ENCODE results near the gene ZSWIM5.
"Not testable (repeated sequence)": the region's sequence is repeated elsewhere in the genome, so short reads cannot be mapped to it uniquely, and the experiment has no call there.

Gene ZSWIM5

GRCh38 chr1:45205011-45205909 lies 1.1 kb downstream of the ZSWIM5 start:
- no peak for DNase-seq (ENCODE audit: low read depth in 2 of 2, low spot score in 1 of 2)

- DNase-seq (ENCODE audit: low read depth in 2 of 2, low spot score in 1 of 2), result no peak
Measured at GRCh38 chr1:45200906-45201500, 5.4 kb downstream of the ZSWIM5 start.

GRCh38 chr1:45200435-45200834 lies 6.0 kb downstream of the ZSWIM5 start:
- no peak for DNase-seq (ENCODE audit: low read depth in 2 of 2, low spot score in 1 of 2)

GRCh38 chr1:45198185-45198584 lies 8.2 kb downstream of the ZSWIM5 start:
- DNase-seq (ENCODE audit: low read depth in 2 of 2, low spot score in 1 of 2), result no peak

- no peak for DNase-seq (ENCODE audit: low read depth in 2 of 2, low spot score in 1 of 2)
Measured at GRCh38 chr1:45196863-45197262, 9.5 kb downstream of the ZSWIM5 start.

GRCh38 chr1:45191418-45191783 lies 15.0 kb downstream of the ZSWIM5 start:
- no peak for DNase-seq (ENCODE audit: low read depth in 2 of 2, low spot score in 1 of 2)

GRCh38 chr1:45187725-45188124 lies 18.7 kb downstream of the ZSWIM5 start:
- DNase-seq (ENCODE audit: low read depth in 2 of 2, low spot score in 1 of 2), result no peak

GRCh38 chr1:45179918-45180519 lies 26.4 kb downstream of the ZSWIM5 start:
- not testable (repeated sequence) for DNase-seq (ENCODE audit: low read depth in 2 of 2, low spot score in 1 of 2)

- no peak for DNase-seq (ENCODE audit: low read depth in 2 of 2, low spot score in 1 of 2)
Measured at GRCh38 chr1:45177452-45177851, 29.0 kb downstream of the ZSWIM5 start.

- DNase-seq (ENCODE audit: low read depth in 2 of 2, low spot score in 1 of 2), result no peak
Measured at GRCh38 chr1:45172764-45173163, 33.6 kb downstream of the ZSWIM5 start.

GRCh38 chr1:45172005-45172404 lies 34.4 kb downstream of the ZSWIM5 start:
- no peak for DNase-seq (ENCODE audit: low read depth in 2 of 2, low spot score in 1 of 2)

GRCh38 chr1:45171575-45171974 lies 34.8 kb downstream of the ZSWIM5 start:
- DNase-seq (ENCODE audit: low read depth in 2 of 2, low spot score in 1 of 2), result no peak

- DNase-seq (ENCODE audit: low read depth in 2 of 2, low spot score in 1 of 2), result no peak
Measured at GRCh38 chr1:45170151-45170742, 36.2 kb downstream of the ZSWIM5 start.

GRCh38 chr1:45167947-45168346 lies 38.5 kb downstream of the ZSWIM5 start:
- not testable (repeated sequence) for DNase-seq (ENCODE audit: low read depth in 2 of 2, low spot score in 1 of 2)

GRCh38 chr1:45164307-45164706 lies 42.1 kb downstream of the ZSWIM5 start:
- DNase-seq (ENCODE audit: low read depth in 2 of 2, low spot score in 1 of 2), result not testable (repeated sequence)

- DNase-seq (ENCODE audit: low read depth in 2 of 2, low spot score in 1 of 2), result not testable (repeated sequence)
Measured at GRCh38 chr1:45163111-45163510, 43.3 kb downstream of the ZSWIM5 start.

- DNase-seq (ENCODE audit: low read depth in 2 of 2, low spot score in 1 of 2), result not testable (repeated sequence)
Measured at GRCh38 chr1:45162041-45163035, 44.1 kb downstream of the ZSWIM5 start.

- DNase-seq (ENCODE audit: low read depth in 2 of 2, low spot score in 1 of 2), result no peak
Measured at GRCh38 chr1:45155957-45156356, 50.4 kb downstream of the ZSWIM5 start.

- DNase-seq (ENCODE audit: low read depth in 2 of 2, low spot score in 1 of 2), result no peak
Measured at GRCh38 chr1:45155423-45155822, 51.0 kb downstream of the ZSWIM5 start.

- DNase-seq (ENCODE audit: low read depth in 2 of 2, low spot score in 1 of 2), result no peak
Measured at GRCh38 chr1:45152126-45152525, 54.3 kb downstream of the ZSWIM5 start.

All from stimulated activated CD8-positive, alpha-beta memory T cell treated with anti-CD3 and anti-CD28 coated beads, Interleukin-4, amount 100 ng/mL, for 4 hours (primary cell).